OCI-LY3 (cell line): ENCODE results near the gene CA11.
"Not testable (repeated sequence)": the region's sequence is repeated elsewhere in the genome, so short reads cannot be mapped to it uniquely, and the experiment has no call there.

Experiments
- H2AFZ ChIP-seq: fragments of 200-600, 300-600 bp; shearing (Covaris generic); 2 replicates; pipeline ENCODE4 v1.6.0; 2014; ENCODE audit warnings: antibody characterized with exemption, low read depth, low read length
- H3K27ac ChIP-seq: fragments of 200-600, 300-600 bp; sonication (generic); 2 replicates; pipeline ENCODE4 v1.5.1; 2014; ENCODE audit warnings: mild to moderate bottlenecking, low read length, moderate library complexity, mixed read lengths
- H3K27me3 ChIP-seq: fragments of 200-600, 300-600 bp; sonication (generic); 2 replicates; pipeline ENCODE4 v1.6.1; 2014; ENCODE audit warnings: low read depth, low read length, mixed read lengths
- H3K36me3 ChIP-seq: fragments of 200-600, 300-600 bp; sonication (generic); replicated peaks from 2 replicates; pipeline ENCODE3; 2014; ENCODE audit warnings: low read depth, low read length, mixed read lengths
- H3K4me1 ChIP-seq: fragments of 300-600, 200-600 bp; sonication (generic); 2 replicates; pipeline ENCODE4 v1.6.1; 2014; ENCODE audit warnings: low read length, mixed read lengths
- H3K4me2 ChIP-seq: fragments of 200-600, 300-600 bp; sonication (generic); 2 replicates; pipeline ENCODE4 v1.6.1; 2014; ENCODE audit warnings: low read length, mixed read lengths
- H3K4me3 ChIP-seq: fragments of 300-600, 200-600 bp; sonication (generic); 2 replicates; pipeline ENCODE4 v1.5.1; 2014; ENCODE audit warnings: antibody characterized with exemption, mild to moderate bottlenecking, low read length, moderate library complexity
- H3K79me2 ChIP-seq: fragments of 300-600, 200-600 bp; shearing (Covaris generic); 2 replicates; pipeline ENCODE4 v1.6.1; 2014; ENCODE audit warnings: mild to moderate bottlenecking, low read length, mixed read lengths
- H3K9ac ChIP-seq: fragments of 300-600, 200-600 bp; shearing (Covaris generic); 2 replicates; pipeline ENCODE4 v1.6.0; 2014; ENCODE audit warnings: mild to moderate bottlenecking, low read length, moderate library complexity
- H3K9me3 ChIP-seq: fragments of 200-600, 300-600 bp; shearing (Covaris generic); 2 replicates; pipeline ENCODE4 v1.6.1; 2014; ENCODE audit warnings: low read length, mixed read lengths; ENCODE audit not compliant: insufficient read depth
- H4K20me1 ChIP-seq: fragments of 200-600, 300-600 bp; sonication (generic); 2 replicates; pipeline ENCODE4 v1.6.1; 2016; ENCODE audit warnings: low read length, mixed read lengths; ENCODE audit not compliant: insufficient read depth
- EZH2phosphoT487 ChIP-seq: fragments of 200-600 bp; shearing (Covaris generic); IDR thresholded peaks from 2 replicates; pipeline ENCODE4 v1.6.1; 2018; ENCODE audit warnings: antibody characterized with exemption, mixed run types, low read depth
- TF ChIP-seq, protein P1 (sequence below): fragments of 200-600, 300-600 bp; sonication (generic); IDR thresholded peaks from 2 replicates; pipeline ENCODE4 v1.5.1; 2014; ENCODE audit warnings: antibody characterized with exemption, low read length, low read depth

CA11 gene

DNA sequence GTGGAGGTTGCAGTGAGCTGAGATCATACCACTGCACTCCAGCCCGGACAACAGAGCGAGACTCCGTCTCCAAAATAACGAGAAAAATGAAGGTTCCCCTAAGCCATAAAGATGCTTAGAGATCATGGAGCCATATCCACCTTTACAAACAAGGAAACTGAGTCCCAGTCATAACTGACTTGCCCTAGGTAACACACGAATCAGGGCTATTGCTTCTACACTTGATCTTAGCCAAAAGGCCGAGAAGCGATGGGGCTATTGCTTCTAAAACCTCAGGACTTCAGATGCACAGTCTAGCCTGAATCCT lies 12.0 kb downstream of the CA11 start:
- peaks cover 44% of the 10 kb centered on the region for H3K4me1 ChIP-seq
- H3K9ac ChIP-seq, result peak overlapping the region; percentile 83
- H4K20me1 ChIP-seq, result no peaks in the 10 kb centered on the region
- no peaks in the 10 kb centered on the region for H3K9me3 ChIP-seq
- no peak for TF ChIP-seq EZH2phosphoT487
- TF ChIP-seq, protein P1, sequence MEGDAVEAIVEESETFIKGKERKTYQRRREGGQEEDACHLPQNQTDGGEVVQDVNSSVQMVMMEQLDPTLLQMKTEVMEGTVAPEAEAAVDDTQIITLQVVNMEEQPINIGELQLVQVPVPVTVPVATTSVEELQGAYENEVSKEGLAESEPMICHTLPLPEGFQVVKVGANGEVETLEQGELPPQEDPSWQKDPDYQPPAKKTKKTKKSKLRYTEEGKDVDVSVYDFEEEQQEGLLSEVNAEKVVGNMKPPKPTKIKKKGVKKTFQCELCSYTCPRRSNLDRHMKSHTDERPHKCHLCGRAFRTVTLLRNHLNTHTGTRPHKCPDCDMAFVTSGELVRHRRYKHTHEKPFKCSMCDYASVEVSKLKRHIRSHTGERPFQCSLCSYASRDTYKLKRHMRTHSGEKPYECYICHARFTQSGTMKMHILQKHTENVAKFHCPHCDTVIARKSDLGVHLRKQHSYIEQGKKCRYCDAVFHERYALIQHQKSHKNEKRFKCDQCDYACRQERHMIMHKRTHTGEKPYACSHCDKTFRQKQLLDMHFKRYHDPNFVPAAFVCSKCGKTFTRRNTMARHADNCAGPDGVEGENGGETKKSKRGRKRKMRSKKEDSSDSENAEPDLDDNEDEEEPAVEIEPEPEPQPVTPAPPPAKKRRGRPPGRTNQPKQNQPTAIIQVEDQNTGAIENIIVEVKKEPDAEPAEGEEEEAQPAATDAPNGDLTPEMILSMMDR, result no peak
- peaks cover 16% of the 10 kb centered on the region for H3K79me2 ChIP-seq
- peak overlapping the region; percentile 95 for H3K4me2 ChIP-seq
- peak overlapping the region; percentile 30; the same call in 1 of the 2 replicates for H2AFZ ChIP-seq
- peak overlapping the region; percentile 76 for H3K27ac ChIP-seq
- no peaks in the 10 kb centered on the region for H3K27me3 ChIP-seq
- peak overlapping the region; percentile 77 for H3K4me3 ChIP-seq
- peaks cover 18% of the 10 kb centered on the region for H3K36me3 ChIP-seq

GRCh38 chr19:48633148-48634035 lies 12.6 kb downstream of the CA11 start:
- Histone ChIP-seq H3K9me3 (no peaks in the 10 kb centered on the region), H2AFZ (no peak overlapping the region), H4K20me1 (no peaks in the 10 kb centered on the region), H3K27ac (peak overlapping the region; percentile 76), H3K79me2 (peaks cover 16% of the 10 kb centered on the region), H3K4me3 (peak overlapping the region; percentile 77), H3K9ac (peak overlapping the region; percentile 83), H3K36me3 (peaks cover 18% of the 10 kb centered on the region), H3K4me2 (peak overlapping the region; percentile 95), H3K27me3 (no peaks in the 10 kb centered on the region), H3K4me1 (peaks cover 38% of the 10 kb centered on the region)
- TF ChIP-seq, protein P1, result no peak
- no peak for TF ChIP-seq EZH2phosphoT487

DNA sequence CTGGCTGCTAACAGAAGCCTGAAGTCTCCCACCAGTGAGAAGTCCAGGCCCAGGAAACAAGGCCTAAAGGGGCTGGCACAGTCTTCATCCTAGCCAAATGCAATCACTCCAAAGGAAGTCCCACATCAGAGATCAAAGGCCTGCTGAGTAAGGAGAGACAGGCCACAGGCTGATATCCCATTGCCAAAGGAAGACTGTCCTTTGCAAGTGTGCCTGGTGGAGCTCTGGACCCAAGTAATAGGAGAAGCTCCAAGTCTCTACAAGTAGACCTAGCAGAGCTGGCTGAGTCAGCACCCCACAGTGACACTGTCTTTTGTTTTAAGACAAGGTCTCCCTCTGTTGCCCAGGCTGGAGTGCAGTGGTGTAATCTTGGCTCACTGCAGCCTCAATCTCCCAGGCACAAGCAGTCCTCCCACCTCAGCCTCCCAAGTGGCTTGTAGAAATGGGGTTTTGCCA lies 13.3 kb downstream of the CA11 start:
- Histone ChIP-seq H3K9me3 (no peaks in the 10 kb centered on the region), H3K9ac (no peak overlapping the region), H3K4me1 (peaks cover 33% of the 10 kb centered on the region), H3K4me2 (peak overlapping the region; percentile 95), H3K27ac (peak overlapping the region; percentile 76), H3K79me2 (peaks cover 16% of the 10 kb centered on the region), H2AFZ (no peak overlapping the region), H4K20me1 (no peaks in the 10 kb centered on the region), H3K36me3 (peaks cover 18% of the 10 kb centered on the region), H3K4me3 (peak overlapping the region; percentile 77; the same call in 1 of the 2 replicates), H3K27me3 (no peaks in the 10 kb centered on the region)
- TF ChIP-seq, protein P1, result no peak
- TF ChIP-seq EZH2phosphoT487, result no peak

DNA sequence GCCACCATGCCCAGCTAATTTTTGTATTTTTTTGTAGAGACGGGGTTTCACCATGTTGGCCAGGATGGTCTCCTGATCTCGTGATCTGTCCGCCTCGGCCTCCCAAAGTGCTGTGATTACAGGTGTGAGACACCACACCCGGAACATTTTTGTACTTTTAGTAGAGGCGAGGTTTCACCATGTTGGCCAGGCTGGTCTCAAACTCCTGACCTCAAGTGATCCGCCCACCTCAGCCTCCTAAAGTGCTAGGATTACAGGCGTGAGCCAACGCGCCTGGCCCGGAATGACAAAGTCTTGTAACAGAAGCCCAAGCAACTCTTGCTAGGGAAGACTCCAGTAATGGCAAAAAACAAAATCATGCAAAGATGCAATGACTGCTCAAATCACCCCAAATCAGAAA lies 13.7 kb downstream of the CA11 start:
- H4K20me1 ChIP-seq, H3K4me3 ChIP-seq, H3K27me3 ChIP-seq, H3K4me2 ChIP-seq, H3K9ac ChIP-seq, H2AFZ ChIP-seq, H3K9me3 ChIP-seq: not testable (repeated sequence)
- Histone ChIP-seq H3K27ac (0 out of 2 replicates have a peak overlapping the region, but pooled peaks have one; percentile 76), H3K79me2 (peaks cover 16% of the 10 kb centered on the region), H3K4me1 (peaks cover 32% of the 10 kb centered on the region), H3K36me3 (peaks cover 18% of the 10 kb centered on the region)
